PFSK-1 (cell line): Measurements from ENCODE around the gene GUCY1A2.

Experiments used
- FOXP2 ChIP-seq: optimal IDR thresholded peaks from 2 replicates; pipeline ENCODE3; 2011; ENCODE audit warnings: borderline replicate concordance, control low read depth, inconsistent platforms; ENCODE audit not compliant: insufficient read depth; ENCODE audit errors: extremely low read length, extremely low read depth
- POLR2AphosphoS5 ChIP-seq: IDR thresholded peaks from 2 replicates; pipeline ENCODE4 v1.6.1; 2012; ENCODE audit warnings: low read depth, mild to moderate bottlenecking, control low read depth, low read length, moderate library complexity
- SIN3A ChIP-seq: IDR thresholded peaks from 2 replicates; pipeline ENCODE4 v1.6.1; 2012; ENCODE audit warnings: mild to moderate bottlenecking, low read length, moderate library complexity, borderline replicate concordance; ENCODE audit not compliant: insufficient read depth
- TAF1 ChIP-seq: IDR thresholded peaks from 2 replicates; pipeline ENCODE4 v1.6.1; 2012; ENCODE audit warnings: low read length, control low read depth, borderline replicate concordance; ENCODE audit not compliant: insufficient read depth
- TF ChIP-seq, protein P1 (sequence below), 2 experiments: IDR thresholded peaks; 2 replicates each; pipeline versions ENCODE4 v1.6.1 to v1.8.0; 2011 to 2012; ENCODE audit warnings: low read depth in 2 of 2, low read length in 2 of 2, control low read depth in 1 of 2, inconsistent platforms in 1 of 2, mild to moderate bottlenecking in 1 of 2, moderate library complexity in 1 of 2; ENCODE audit not compliant: insufficient read depth in 1 of 2

The GUCY1A2 gene

DNA sequence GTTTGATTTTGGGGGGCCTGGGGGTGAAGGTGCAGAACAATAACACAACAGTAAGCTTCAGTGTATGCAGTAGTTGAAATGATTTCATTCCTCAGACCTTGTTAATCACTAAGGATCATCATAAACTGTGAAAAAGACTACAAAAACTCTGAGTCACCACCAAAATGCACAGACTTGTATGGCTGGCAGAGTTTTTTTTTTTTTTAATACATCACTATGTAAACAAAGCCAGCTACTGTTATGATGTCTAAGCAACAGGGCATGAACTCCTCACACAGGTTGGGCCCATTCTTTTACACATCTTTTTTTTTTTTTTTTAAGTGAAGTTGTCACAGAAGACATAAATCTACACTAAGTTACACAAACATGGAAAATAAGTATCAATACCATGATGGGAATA, 311.9 kb downstream of the GUCY1A2 start:
- no peak for TF ChIP-seq POLR2AphosphoS5
- TF ChIP-seq TAF1 = no peak
- TF ChIP-seq FOXP2 = no peak
- no peak for TF ChIP-seq SIN3A
- TF ChIP-seq, protein P1, sequence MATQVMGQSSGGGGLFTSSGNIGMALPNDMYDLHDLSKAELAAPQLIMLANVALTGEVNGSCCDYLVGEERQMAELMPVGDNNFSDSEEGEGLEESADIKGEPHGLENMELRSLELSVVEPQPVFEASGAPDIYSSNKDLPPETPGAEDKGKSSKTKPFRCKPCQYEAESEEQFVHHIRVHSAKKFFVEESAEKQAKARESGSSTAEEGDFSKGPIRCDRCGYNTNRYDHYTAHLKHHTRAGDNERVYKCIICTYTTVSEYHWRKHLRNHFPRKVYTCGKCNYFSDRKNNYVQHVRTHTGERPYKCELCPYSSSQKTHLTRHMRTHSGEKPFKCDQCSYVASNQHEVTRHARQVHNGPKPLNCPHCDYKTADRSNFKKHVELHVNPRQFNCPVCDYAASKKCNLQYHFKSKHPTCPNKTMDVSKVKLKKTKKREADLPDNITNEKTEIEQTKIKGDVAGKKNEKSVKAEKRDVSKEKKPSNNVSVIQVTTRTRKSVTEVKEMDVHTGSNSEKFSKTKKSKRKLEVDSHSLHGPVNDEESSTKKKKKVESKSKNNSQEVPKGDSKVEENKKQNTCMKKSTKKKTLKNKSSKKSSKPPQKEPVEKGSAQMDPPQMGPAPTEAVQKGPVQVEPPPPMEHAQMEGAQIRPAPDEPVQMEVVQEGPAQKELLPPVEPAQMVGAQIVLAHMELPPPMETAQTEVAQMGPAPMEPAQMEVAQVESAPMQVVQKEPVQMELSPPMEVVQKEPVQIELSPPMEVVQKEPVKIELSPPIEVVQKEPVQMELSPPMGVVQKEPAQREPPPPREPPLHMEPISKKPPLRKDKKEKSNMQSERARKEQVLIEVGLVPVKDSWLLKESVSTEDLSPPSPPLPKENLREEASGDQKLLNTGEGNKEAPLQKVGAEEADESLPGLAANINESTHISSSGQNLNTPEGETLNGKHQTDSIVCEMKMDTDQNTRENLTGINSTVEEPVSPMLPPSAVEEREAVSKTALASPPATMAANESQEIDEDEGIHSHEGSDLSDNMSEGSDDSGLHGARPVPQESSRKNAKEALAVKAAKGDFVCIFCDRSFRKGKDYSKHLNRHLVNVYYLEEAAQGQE (IDR thresholded peaks at IDR 0.05; ENCODE audit: insufficient read depth in 1 of 2, low read depth in 2 of 2, low read length in 2 of 2) = no peak

GRCh38 chr11:106702805-106703204, 315.5 kb downstream of the GUCY1A2 start:
- no peak for TF ChIP-seq TAF1
- no peak for TF ChIP-seq POLR2AphosphoS5
- TF ChIP-seq, protein P1 (IDR thresholded peaks at IDR 0.05; ENCODE audit: insufficient read depth in 1 of 2, low read depth in 2 of 2, low read length in 2 of 2) = no peak
- no peak for TF ChIP-seq SIN3A
- TF ChIP-seq FOXP2 = no peak

DNA sequence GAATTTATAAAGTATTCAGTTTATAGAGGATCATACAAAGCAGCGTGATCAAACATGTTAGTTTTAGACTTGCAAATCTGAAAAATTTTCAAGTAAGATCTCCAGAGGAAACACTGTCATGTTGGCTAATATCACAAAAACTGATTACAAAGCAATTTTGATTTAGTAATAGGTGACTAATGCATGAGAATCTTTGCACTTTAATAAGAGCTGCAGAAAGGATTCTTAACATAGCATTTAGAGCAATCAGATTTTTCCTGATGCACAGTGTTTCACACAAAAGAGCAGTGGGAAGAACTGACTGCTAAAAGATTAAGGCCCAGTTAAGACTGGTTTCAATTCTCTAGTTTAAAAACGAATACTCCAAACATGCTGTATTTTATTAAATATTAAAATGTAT, 321.2 kb downstream of the GUCY1A2 start:
- TF ChIP-seq, protein P1 (IDR thresholded peaks at IDR 0.05; ENCODE audit: insufficient read depth in 1 of 2, low read depth in 2 of 2, low read length in 2 of 2) = no peak
- TF ChIP-seq POLR2AphosphoS5 (no peak), FOXP2 (no peak), TAF1 (no peak), SIN3A (no peak)

GRCh38 chr11:106695506-106695905, 322.8 kb downstream of the GUCY1A2 start:
- no peak for TF ChIP-seq TAF1
- no peak for TF ChIP-seq FOXP2
- no peak for TF ChIP-seq SIN3A
- no peak for TF ChIP-seq POLR2AphosphoS5
- TF ChIP-seq, protein P1 (IDR thresholded peaks at IDR 0.05; ENCODE audit: insufficient read depth in 1 of 2, low read depth in 2 of 2, low read length in 2 of 2) = no peak

DNA sequence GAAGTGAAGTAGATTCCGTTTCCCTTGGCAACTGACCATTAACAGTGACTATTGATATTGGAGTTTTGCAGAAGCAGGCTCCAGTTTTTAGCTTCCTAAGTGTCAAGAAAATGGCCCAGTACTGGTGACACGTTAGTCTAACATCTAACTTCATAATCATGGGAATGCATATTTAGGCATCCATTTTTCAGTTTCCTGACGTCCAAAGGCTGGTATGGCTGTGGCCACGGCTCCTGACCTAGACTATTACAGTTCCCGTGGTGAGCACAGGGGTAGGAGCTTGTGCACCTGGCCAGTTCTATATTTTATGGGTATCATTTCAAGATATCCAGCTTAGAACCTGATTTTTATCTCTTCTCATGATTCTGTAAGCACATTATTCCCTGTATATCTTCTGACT, 323.8 kb downstream of the GUCY1A2 start:
- no peak for TF ChIP-seq TAF1
- no peak for TF ChIP-seq SIN3A
- TF ChIP-seq, protein P1 (IDR thresholded peaks at IDR 0.05; ENCODE audit: insufficient read depth in 1 of 2, low read depth in 2 of 2, low read length in 2 of 2) = no peak
- no peak for TF ChIP-seq POLR2AphosphoS5
- TF ChIP-seq FOXP2 = no peak
